NCI-H345 (cell line): ENCODE data around the gene SNX8.
"Not testable (repeated sequence)": the region's sequence is repeated elsewhere in the genome, so short reads cannot be mapped to it uniquely, and the experiment has no call there.

ENCODE experiments used
- DNase-seq: peaks from one replicate; lab custom pipeline; 2025; lab: John Stamatoyannopoulos, UW

SNX8 gene, protein sequence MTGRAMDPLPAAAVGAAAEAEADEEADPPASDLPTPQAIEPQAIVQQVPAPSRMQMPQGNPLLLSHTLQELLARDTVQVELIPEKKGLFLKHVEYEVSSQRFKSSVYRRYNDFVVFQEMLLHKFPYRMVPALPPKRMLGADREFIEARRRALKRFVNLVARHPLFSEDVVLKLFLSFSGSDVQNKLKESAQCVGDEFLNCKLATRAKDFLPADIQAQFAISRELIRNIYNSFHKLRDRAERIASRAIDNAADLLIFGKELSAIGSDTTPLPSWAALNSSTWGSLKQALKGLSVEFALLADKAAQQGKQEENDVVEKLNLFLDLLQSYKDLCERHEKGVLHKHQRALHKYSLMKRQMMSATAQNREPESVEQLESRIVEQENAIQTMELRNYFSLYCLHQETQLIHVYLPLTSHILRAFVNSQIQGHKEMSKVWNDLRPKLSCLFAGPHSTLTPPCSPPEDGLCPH

DNA sequence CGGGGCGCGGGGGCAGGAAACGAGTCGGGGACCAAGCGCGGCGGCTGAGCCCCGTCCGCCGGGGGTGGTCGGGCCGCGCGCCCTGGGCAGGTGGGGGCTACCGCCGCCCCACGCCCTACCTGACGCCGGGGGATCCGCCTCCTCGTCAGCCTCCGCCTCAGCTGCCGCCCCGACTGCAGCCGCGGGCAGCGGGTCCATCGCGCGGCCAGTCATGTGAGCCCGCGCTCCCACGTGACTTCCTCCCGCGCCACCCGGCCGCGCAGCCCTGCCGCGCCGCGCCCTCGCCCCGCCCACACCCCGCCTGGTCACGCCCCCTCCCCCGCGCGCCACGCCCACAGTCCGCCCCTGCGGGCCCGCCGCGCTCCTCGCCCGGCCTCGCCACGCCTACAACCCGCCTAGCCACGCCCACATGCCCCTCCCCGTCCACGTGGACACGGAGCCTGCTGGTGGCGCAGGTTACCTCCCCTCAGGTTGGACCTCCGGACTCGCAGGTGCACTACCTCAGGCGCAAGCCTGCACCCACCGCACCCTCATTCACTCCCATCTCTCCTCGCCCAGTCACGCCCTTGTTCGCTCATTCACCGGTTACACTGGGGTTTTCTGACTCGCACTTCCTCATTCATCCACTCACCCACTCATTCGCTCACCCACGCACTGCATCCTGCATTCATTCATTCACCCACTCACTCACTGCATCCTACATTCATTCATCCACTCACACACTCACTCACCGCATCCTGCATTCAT, at the start of gene SNX8:
Gene SNX8, minus strand, starts transcription at position 233 of the 747 bp plus-strand sequence. Its CDS starts 20 bp downstream, at position 213.
- DNase-seq, result peak; percentile 96

- no peak for DNase-seq
These were observed 48.3 kb upstream of the SNX8 start for GRCh38 chr7:2362385-2363088.

- no peak for DNase-seq
These were observed 46.6 kb upstream of the SNX8 start for GRCh38 chr7:2360796-2361195.

DNA sequence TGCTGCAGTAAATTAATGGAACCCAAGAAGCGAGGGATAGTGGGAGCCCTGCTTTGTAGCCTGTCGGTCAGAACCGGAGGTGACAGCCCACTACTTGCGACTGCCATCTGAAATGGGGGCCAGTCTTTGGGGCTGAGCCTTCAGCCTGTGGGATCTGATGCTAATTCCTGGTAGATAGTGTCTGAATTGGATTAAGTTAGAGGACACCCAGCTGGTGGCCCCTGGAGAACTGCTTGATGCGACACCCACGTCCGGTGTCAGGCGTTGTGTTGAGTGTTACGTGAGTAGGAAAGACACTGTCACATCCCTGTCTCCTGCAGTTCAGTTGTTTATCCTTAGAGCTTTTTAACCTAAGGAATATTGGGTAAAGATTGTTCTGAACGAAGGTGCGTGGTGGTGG, 45.4 kb upstream of the SNX8 start:
- DNase-seq, result no peak

- DNase-seq, result no peak
These were observed 44.8 kb upstream of the SNX8 start for GRCh38 chr7:2358968-2359527.

DNA sequence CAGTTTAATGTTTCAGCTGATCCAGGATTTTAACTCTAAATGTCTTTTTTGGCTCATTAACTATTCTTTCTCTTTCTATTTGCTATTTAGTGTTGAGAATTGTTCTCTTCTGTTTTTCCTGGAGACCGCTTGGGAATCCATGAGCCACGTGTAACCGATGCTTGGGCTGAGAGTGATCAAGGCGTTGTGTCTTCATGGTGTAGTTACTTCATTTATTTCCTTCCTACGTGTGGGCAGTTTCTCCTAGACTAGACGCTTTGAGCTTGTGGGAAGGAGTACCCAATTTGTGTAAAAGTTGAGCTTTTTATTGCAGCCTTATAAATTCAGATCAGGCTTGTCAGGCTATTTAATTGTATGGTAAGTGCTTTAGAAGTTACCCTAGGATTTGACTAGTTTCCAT, 43.3 kb upstream of the SNX8 start:
- no peak for DNase-seq

DNA sequence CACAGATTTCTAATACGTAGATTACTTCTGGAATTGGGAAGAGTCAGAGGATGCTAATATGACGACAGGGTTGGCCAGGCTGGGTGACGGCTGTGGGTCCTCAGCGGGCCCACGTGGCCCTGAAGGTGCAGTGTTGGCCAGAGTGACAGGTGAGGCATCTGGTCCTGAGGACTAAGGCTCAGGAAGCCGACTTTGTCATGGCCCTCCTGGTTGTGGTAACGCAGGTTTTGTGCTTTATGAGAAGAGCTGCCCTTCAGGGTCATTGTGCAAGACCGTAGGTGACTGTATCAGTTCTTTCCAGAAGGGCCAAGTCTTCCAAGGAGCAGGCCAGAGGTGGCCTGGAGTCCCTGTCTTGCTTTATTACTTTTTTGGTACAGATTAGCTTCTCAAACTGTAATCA, 42.9 kb upstream of the SNX8 start:
- DNase-seq, result no peak

DNA sequence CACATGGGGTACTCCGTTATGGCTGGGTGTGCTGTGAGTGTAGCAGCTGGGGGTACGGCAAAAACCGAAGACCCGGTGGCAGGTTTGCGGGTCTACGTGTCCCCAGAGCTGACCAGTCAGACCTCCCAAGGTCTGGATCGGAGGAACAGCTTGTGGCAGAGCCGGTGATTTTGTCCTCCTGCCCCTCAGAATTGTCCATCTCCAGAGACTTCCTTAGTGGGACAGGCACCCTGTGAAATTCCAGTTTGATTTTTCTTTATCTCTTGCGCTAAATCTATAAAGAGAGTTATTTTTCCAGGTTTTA, 41.4 kb upstream of the SNX8 start:
- no peak for DNase-seq

- DNase-seq, result no peak
These were observed 40.9 kb upstream of the SNX8 start for GRCh38 chr7:2354939-2355704.

DNA sequence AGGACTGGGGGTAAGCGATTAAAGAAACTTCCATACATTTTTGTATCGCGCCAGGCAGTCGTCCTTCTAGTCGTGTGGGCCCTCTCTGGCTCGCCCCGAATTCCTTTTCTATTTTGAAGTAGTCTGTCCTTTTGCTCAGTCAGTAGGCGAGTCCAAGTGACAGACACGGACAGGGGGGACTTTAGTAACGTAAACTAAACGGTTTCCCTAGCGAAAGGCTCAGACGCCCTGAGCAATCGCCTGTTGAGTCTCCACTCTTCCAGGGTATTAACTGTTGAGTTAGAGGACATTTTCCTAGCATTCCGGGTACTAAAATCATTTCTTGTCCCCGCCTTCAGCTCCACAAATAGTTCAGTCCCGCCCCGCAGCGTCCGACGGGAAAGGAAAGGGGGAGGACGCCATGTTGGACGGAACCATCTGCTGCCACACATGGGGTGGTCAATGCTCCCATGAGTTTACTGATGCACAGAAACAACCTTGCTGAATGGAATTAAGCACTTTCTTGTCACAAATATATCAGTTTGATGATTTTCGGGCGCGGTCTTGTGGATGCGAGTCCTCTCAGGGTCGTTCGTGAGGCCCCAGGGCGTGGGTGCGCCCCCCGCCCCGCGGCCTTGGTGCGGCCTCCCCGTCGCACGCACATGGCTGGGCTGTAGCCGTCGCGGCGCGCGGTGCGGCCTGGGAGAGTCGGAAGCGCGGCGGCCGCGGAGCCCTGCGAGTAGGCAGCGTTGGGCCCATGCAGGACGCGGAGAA, 40.1 kb upstream of the SNX8 start, which contains the start of gene EIF3B:
Gene EIF3B, plus strand, starts transcription at position 642 of the 753 bp plus-strand sequence. Its CDS starts 95 bp downstream, at position 737.
- DNase-seq, result peak; percentile 94

GRCh38 chr7:2353936-2354185, 39.6 kb upstream of the SNX8 start:
- DNase-seq, result peak; percentile 87

DNA sequence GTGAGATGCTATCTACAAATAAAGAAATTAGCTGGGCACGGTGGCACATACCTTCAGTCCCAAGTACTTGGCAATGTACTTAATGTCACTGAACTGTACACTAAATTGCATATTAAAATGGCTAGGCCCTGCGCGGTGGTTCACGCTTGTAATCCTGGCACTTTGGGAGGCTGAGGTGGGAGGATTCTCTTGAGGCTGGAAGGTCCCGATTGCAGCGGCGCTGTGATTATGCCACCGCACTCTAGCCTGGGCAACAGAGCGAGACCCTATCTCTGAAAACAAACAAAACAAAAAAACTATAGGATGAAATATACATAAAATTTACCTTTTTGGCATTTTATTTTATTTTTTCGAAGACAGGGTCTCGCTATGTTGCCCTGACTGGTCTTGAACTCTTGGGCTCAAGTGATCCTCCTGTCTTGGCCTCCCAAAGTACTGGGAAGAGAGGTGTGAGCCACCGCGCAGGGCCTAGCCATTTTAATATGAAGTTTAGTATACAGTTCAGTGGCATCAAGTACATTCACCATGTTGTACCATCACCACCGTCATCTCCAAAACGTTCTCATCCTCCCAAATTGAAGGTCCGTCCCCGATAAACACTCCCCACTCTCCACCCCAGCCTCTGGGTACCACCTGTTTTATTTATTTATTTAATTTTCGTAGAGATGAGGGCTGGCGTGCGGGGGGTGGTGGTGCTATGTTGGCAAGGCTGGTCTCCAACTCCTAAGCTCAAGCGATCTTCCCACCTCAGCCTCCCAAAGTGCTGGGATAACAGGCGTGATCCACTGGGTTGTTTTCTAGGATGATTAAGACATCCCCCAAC, 39.1 kb upstream of the SNX8 start:
- DNase-seq, result no peak

- no peak for DNase-seq
These were observed 36.6 kb upstream of the SNX8 start for GRCh38 chr7:2350861-2351260.

DNA sequence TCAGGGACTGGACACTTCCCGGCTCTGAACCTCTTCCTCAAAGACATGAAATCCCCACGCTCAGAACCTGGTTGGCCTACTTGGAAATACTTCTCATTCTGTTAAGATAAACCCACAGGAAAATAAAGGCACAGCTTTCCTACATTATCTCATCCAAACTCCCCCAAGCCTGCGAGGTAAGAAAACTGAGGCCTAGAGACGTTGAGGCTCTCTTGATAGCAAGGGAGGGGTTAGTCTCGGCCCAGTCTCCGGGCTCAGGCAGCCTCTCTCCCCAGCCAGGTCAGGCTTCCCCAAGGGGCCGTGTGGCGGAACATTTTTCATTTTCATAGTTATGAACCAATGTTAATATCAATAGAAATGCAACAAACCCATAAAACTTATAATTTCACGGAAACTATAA, 35.8 kb upstream of the SNX8 start:
- no peak for DNase-seq

GRCh38 chr7:2347351-2348063, 33.3 kb upstream of the SNX8 start:
- not testable (repeated sequence) for DNase-seq

- DNase-seq, result no peak
These were observed 22.5 kb upstream of the SNX8 start for GRCh38 chr7:2336626-2337299.

- not testable (repeated sequence) for DNase-seq
These were observed 18.5 kb upstream of the SNX8 start for GRCh38 chr7:2332606-2333231.

- DNase-seq, result no peak
These were observed 17.5 kb upstream of the SNX8 start for GRCh38 chr7:2331707-2332106.

GRCh38 chr7:2330493-2330892, 16.3 kb upstream of the SNX8 start:
- DNase-seq, result no peak
